ENCODE measurements around the gene SRD5A1.

GRCh38 chr5:6632324-6632887 lies 834 bp upstream of the SRD5A1 start:
- TF ChIP-seq CTCF (IDR thresholded peaks at IDR 0.05; ENCODE audit: insufficient read depth, low read length) (no peak), REST (IDR thresholded peaks at IDR 0.05; ENCODE audit: insufficient replicate concordance, low read depth) (no peak)

Measured in HL-60 (cell line).